GM12873 (cell line): ENCODE data around the gene ZNF716.

ENCODE experiments used
- CTCF ChIP-seq: IDR thresholded peaks from 2 replicates; pipeline ENCODE4 v1.5.1; 2012; ENCODE audit warnings: low read depth, mild to moderate bottlenecking, moderate library complexity, low read length, control low read depth; ENCODE audit not compliant: insufficient read depth; ENCODE audit errors: missing control alignments

ZNF716 gene

DNA sequence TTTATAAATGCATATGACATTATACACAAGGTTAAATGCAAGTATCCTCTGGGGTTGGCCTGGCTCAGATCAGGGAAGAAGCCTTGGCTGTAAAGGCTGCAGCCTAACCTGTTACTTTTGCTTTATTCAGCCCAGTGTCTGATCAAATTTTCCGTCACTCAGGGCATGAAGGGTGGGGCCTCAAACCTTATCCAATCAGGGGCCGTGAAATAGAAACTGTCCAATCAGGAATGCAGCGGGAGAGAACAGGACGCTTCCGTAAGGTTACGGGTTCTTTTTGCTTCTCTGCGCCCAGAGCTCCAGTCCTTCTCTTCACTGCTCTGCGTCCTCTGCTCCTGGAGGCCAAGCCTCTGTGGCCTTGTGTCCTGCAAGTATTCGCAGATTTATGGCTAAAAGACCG, at the start of gene ZNF716:
ZNF716 (plus strand) TSS at position 274 of the 400 bp plus-strand sequence; CDS start at position 386, 112 bp downstream.
- no peak for TF ChIP-seq CTCF

GRCh38 chr7:57400531-57401155, 49.3 kb upstream of the ZNF716 start:
- no peak for TF ChIP-seq CTCF

GRCh38 chr7:57403601-57404342, 46.2 kb upstream of the ZNF716 start:
- no peak for TF ChIP-seq CTCF

DNA sequence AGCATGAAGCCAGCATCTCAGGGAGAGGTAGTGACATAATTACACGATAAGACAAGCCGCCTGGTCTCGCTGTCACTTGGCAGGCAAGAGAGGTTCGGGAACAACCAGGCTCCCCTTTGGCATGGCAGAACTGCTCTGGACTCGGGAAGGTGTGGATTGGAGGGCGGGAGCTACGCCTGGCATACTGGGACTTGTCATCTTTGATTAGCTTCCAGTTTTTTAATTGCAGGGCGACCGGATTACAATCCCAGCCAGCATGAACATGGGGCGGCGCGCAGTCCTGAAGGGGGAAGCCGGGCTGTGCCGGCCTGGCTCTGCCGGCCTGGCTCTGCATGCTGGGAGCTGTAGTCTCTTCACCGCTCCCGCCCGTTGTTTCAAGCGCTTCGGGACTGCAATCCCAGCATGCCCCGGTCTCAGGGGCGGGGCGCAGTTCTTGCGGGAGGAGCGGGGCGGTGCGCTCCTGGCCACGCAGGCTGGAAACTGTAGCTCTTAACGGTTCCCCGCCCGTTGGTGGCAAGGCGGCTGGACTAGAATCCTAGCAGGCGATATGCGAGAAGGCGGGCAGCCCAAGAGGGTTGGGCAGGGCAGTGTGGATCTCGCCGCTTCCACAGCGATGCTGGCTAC, 45.5 kb upstream of the ZNF716 start:
- no peak for TF ChIP-seq CTCF

- no peak for TF ChIP-seq CTCF
These were observed 45.0 kb upstream of the ZNF716 start for GRCh38 chr7:57404967-57405421.

DNA sequence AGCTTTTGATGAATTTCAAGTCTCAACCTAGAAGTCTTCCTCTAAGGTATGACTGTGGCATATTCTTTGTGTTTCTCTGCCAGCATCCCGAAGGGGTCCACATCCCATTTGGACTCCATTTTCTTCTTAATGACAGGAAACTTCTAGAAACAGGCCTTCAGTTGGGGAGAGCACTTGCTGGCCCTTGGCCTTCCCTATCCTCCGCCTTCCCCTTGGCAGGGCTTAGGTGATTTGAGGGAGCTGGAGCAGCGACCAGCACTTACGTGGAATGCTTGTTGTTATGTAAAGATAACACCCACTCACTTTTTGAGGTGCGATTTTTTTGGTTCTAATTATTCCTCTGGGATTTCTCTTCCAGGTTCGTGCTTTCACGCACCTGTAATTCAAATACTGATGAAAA, 42.9 kb upstream of the ZNF716 start:
- TF ChIP-seq CTCF, result no peak

DNA sequence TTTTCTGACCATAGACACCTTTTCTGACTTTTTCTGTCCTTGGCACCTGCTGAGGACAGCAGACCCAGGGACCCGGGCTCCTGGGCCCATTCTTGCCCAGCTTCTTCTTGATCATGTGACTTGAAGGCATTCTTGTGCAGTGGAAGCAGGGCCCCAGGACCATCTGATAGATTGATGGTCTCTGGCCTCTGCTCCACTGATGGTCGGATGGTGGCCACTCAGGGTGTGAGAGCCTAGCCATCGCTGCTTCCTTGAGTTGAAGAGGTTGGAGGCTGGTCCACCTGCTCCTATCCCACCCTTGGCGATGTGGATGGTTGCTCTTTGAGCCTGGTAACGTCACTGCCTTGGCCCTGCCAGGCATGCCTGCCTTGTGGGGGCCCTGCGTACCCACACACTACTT, 37.8 kb upstream of the ZNF716 start:
- TF ChIP-seq CTCF, result no peak
